Measurements from ENCODE around the gene LINGO3.

GRCh38 chr19:2342656-2343288, 34.8 kb upstream of the LINGO3 start:
- no peak for TF ChIP-seq EZH2 (IDR thresholded peaks at IDR 0.05)
- no peak for TF ChIP-seq POLR2AphosphoS5 (IDR thresholded peaks at IDR 0.05; ENCODE audit: borderline replicate concordance, low read depth, low read length)
- TF ChIP-seq FOXP2 (optimal IDR thresholded peaks at IDR 0.05; ENCODE audit: control extremely low read depth, extremely low read length, insufficient read depth) = no peak
